CD4-positive, alpha-beta T cell treated with Interleukin-17A for 4 hours (primary cell): ENCODE results near the gene GPSM1.
"Not testable (repeated sequence)": the region's sequence is repeated elsewhere in the genome, so short reads cannot be mapped to it uniquely, and the experiment has no call there.

Experiments
- DNase-seq: peaks from one replicate; pipeline ENCODE4 v3.0.0-alpha.2; 2020; ENCODE audit warnings: mixed read lengths

The GPSM1 gene

GRCh38 chr9:136401173-136401922 lies 74.0 kb downstream of the GPSM1 start:
- no peak for DNase-seq

- DNase-seq, result no peak
These were observed 74.7 kb downstream of the GPSM1 start for GRCh38 chr9:136402067-136402466.

- peak; percentile 73 for DNase-seq
These were observed 76.2 kb downstream of the GPSM1 start for GRCh38 chr9:136403538-136403914.

- peak; percentile 40 for DNase-seq
These were observed 76.8 kb downstream of the GPSM1 start for GRCh38 chr9:136403915-136404800.

- peak; percentile 11 for DNase-seq
These were observed 77.4 kb downstream of the GPSM1 start for GRCh38 chr9:136404801-136405136.

GRCh38 chr9:136405481-136405880 lies 78.1 kb downstream of the GPSM1 start:
- no peak for DNase-seq

GRCh38 chr9:136405904-136406303 lies 78.6 kb downstream of the GPSM1 start:
- not testable (repeated sequence) for DNase-seq

GRCh38 chr9:136407061-136407460 lies 79.7 kb downstream of the GPSM1 start:
- not testable (repeated sequence) for DNase-seq

GRCh38 chr9:136407911-136408310 lies 80.6 kb downstream of the GPSM1 start:
- DNase-seq, result peak; percentile 42
